GM21825 (cell line): Measurements from ENCODE around the gene ACP3.

ENCODE experiments used
- ATAC-seq: cut with Tn5 transposase; IDR thresholded peaks from one replicate; pipeline ENCODE4 v1.9.1; 2021; ENCODE audit warnings: mild to moderate bottlenecking, moderate library complexity; ENCODE audit not compliant: unreplicated experiment

Gene ACP3

GRCh38 chr3:132315851-132316250 is 1.4 kb upstream of the ACP3 start:
- ATAC-seq = no peak

DNA sequence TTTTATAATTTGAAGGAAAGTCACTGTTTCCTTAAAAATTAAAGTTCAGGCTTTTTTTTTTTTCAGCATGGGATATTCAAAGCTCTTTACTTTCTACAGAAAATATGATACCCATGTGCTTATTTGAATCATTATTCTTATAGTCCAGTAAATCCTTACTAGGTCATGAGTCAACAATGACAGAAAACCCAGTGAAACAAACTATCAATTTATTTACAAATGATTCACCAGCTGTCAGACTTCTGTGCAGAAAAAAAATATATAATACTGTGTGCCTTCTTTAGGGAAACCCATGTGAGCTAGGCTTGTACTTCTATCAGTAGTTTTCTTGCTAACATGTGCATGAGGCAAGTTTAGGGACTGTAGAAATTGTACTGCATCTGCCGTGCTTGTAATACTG is 1.2 kb downstream of the ACP3 start:
- ATAC-seq = no peak

DNA sequence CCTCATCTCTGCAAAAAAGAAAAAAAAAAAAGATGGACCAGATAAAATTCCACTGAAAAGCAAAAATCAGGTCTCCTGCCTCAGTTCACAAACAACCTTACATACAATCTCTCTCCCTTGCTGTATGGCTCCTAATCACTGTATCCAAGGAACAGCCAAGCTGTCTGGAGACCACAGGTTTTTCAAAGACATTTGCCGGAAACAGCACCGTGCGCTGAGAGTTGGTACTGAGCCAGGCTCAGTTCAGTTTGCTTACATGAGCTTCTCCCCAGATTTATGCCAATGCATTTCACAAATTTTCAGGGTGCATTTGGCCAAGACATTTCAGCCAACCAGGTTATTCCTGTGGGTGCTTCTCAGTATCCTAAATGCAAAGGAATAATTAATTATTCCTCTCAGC is 4.1 kb downstream of the ACP3 start:
- ATAC-seq = no peak

GRCh38 chr3:132325103-132325606 is 7.9 kb downstream of the ACP3 start:
- ATAC-seq = no peak

GRCh38 chr3:132325634-132326033 is 8.4 kb downstream of the ACP3 start:
- ATAC-seq = no peak

GRCh38 chr3:132326251-132326650 is 9.0 kb downstream of the ACP3 start:
- no peak for ATAC-seq

DNA sequence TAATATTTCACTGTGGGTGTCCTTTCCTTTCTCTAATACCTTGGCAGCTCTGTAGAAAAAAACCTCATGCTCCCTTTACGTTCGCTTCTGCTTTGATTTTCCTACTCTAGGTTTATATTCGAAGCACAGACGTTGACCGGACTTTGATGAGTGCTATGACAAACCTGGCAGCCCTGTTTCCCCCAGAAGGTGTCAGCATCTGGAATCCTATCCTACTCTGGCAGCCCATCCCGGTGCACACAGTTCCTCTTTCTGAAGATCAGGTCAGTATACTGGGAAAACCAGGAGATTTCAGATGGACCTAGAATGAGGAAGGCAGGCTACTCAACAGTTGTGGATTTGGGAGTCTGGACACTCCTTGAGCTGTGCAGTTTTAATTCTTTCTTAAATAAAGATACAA is 14.9 kb downstream of the ACP3 start:
- no peak for ATAC-seq

DNA sequence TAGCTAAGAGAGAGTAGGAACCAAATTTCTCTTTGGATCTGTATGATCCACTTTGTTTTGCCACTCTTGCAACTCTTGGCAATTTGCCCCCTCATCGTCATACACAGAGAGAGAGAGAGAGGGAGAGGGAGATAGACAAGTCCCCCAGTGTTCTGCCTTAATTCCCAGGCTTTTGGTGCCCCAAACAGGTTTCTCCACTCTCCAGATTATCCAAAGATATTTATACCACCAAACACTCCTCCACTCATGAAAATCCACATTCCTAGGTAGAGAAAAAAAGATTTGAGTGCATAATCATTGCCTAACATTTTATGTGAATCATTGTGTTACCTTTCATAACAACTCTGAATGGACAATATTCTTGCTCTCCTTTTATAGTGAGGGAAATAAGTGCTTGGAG is 15.3 kb downstream of the ACP3 start:
- ATAC-seq = no peak

DNA sequence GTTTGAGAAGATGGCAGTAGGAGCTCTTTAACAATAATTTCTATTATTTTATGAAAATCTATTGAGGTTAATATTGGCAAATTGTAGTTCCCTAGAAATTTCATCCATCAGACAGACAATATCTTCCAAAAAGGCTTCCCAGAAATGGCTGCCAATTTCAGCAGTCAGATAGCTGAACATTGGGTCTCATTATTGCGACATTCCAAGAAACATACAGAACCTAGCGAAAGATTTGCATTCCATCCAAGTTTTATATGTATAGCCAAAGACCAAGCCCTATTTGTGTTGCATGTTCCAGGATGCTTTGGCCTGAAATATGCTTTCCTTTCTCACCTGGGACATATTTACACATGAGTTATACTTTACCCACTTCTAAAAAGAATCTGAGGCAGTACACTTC is 24.5 kb downstream of the ACP3 start:
- no peak for ATAC-seq

DNA sequence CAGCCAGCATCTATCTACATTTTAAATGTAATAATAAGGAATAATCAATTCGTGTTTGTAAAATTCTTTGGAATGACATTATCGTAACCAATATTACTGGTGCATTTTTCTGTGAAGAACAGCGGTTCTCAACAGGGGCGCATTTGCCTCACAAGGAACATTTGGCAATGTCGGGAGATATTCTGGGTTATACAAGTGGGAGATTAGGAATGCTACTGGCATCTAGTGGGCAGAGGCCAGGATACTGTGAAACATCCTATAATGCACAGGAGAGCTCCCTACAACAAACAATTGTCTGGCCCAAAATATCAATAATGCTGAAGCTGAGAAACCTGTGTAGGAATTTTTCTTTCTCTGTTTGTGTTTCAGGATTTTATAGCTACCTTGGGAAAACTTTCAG is 25.0 kb downstream of the ACP3 start:
- no peak for ATAC-seq

- ATAC-seq = no peak
Measured at GRCh38 chr3:132342610-132343009, 25.4 kb downstream of the ACP3 start.

DNA sequence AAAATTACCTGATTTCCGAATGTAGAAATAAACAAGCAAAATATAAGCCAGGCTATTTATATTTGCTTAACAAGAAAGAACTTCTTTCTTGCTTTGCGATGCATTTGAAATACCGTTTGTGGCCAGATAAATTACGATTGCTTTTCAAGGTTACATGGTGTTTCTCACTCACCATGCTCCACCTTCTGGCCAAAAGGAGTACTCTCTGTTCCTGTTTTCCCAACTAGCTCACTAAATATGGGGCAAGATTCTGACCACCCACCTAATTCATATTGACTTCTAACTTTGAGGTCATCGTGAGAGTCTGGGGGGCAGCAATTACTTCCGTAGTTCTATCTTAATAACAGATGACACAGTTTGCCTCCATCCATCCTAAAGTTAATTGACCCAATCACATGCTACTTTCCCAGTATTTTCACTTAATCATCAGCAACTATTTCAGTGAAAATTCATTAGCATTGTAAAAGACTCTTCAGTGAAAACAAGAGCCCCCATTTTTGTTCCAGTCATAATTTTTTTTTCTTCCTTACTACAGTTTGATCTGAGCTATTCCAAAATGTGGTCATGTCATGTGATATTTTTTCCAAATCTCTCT is 25.9 kb downstream of the ACP3 start:
- no peak for ATAC-seq

DNA sequence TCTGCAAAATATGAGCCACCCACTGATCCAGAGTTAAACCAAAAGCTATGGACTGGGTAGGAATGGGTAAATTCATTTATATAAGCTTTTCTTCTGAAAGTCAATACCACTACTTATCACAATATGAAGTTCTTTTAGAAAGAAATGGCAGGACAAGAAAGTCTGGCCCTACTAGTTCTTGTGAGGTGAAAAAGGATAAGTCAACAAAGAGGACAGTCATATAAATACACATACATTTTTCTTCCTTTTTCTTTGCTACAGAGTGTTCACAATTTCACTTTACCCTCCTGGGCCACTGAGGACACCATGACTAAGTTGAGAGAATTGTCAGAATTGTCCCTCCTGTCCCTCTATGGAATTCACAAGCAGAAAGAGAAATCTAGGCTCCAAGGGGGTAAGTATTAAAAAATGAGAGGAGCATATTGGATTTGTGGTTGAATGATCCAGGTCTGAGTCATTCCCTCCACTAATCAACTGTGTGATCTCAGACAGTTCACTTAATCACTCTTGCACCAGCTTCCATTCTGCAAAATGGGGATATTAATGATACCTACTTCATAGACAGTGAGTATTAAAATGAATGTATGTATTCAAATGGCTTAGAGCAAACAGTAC is 27.6 kb downstream of the ACP3 start:
- ATAC-seq = no peak

DNA sequence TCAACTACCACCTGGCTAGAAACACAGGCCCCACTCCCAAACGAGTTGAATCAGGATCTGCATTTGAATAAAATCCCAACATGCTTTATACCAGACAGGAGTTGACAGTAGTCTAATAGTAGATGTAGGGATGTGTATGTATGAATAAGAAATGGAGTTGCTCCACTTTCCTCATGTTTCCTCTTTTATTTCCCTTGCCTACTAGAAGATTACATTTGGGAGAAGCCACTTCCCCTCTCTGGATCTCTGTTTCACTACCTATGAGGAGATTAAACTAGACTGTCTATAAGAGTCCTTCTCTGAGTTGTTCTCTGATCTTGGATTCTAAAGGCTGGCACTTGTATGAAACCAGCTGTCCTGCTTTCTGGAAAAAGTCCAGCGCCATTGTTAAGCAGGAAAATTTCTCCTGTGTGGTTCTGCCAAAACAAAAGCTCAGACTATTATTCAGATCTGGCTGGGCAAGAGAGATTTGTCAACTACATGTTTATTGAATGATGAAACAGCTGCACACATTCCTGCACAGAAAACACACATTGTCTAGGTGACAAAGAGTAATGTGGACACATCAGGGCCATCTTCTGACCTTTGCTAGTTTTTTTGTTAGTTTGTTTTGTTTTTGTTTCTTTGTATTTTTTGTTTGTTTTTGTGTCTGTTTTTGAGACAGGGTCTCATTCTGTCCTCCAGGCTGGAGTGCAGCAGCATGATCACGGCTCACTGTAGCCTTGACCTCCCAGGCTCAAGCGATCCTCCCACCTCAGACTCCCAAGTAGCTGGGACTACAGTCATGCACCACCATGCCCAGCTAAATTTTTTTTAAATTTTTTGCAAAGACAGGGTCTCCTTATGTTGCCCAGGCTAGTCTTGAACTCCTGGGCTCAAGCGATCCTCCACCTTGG is 29.9 kb downstream of the ACP3 start:
- no peak for ATAC-seq

DNA sequence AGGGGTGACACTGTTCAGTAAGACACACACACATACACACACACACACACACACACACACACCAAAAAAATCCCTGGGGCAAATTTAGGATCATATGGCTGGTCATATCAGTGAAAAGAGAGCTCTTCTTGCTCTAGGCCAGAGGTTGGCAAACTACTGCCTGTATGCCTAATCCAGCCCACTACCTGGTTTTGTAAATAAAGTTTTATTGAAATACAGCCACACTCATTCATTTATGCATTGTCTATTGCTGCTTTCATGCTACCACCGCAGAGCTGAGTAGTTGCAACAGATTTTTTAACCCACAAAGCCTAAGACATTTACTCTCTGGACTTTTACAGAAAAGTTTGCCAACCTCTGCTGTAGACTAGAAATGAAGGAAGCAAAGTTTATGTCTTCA is 30.6 kb downstream of the ACP3 start:
- ATAC-seq = no peak

DNA sequence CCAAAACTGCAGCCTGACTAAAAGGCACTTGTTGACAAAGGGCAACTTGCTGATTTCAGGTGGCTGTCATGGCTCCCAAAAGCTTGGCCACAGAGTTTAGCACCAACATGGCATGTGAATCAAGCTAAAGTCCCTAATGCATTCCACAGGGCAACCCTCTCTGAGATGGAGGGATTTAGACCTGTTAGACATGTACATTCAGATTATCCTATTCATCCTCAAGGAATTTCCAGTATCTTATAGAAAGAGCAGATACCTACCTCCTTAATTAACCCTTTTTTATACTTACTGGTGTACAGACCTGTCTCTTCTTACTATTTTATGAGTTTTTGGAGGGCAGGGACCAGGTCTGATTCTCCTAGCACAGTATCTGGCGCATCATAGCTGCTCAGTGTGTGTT is 31.3 kb downstream of the ACP3 start:
- no peak for ATAC-seq

- no peak for ATAC-seq
Measured at GRCh38 chr3:132350814-132351213, 33.6 kb downstream of the ACP3 start.

- no peak for ATAC-seq
Measured at GRCh38 chr3:132351222-132351806, 34.1 kb downstream of the ACP3 start.

DNA sequence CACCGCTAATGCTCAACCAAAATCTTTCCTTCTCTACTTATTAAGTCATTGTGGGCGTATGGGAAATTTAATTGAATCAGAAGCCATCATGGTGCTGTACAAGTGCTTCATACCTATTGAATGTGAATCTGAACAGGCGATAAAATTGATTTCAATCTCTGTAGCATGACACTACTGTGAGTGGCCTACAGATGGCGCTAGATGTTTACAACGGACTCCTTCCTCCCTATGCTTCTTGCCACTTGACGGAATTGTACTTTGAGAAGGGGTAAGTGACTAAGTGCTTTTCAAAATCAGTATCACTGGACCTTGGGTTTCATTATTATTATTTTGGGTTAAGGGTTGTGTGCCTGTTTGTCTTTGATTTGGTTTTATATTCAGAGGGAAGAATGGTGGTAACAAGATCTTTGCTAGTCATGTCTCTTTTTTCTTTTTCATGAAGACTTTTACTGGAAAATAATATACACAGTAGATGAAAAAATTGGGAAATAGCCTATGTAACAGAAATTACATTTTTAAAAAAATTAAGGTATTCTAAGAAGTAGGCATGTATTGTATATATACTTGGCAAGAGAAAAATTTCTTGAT is 35.4 kb downstream of the ACP3 start:
- no peak for ATAC-seq

GRCh38 chr3:132354916-132355702 is 37.9 kb downstream of the ACP3 start:
- no peak for ATAC-seq
